Limb (tissue), 2 donors: Measurements from ENCODE around the gene SMCR8.
"Not testable (repeated sequence)": the region's sequence is repeated elsewhere in the genome, so short reads cannot be mapped to it uniquely, and the experiment has no call there.

Experiments used
- DNase-seq, 2 donors: peaks; one replicate each; pipeline ENCODE4 v3.0.0-alpha.2; 2016; ENCODE audit errors: extremely low spot score in 2 of 2

Gene SMCR8, protein sequence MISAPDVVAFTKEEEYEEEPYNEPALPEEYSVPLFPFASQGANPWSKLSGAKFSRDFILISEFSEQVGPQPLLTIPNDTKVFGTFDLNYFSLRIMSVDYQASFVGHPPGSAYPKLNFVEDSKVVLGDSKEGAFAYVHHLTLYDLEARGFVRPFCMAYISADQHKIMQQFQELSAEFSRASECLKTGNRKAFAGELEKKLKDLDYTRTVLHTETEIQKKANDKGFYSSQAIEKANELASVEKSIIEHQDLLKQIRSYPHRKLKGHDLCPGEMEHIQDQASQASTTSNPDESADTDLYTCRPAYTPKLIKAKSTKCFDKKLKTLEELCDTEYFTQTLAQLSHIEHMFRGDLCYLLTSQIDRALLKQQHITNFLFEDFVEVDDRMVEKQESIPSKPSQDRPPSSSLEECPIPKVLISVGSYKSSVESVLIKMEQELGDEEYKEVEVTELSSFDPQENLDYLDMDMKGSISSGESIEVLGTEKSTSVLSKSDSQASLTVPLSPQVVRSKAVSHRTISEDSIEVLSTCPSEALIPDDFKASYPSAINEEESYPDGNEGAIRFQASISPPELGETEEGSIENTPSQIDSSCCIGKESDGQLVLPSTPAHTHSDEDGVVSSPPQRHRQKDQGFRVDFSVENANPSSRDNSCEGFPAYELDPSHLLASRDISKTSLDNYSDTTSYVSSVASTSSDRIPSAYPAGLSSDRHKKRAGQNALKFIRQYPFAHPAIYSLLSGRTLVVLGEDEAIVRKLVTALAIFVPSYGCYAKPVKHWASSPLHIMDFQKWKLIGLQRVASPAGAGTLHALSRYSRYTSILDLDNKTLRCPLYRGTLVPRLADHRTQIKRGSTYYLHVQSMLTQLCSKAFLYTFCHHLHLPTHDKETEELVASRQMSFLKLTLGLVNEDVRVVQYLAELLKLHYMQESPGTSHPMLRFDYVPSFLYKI

DNA sequence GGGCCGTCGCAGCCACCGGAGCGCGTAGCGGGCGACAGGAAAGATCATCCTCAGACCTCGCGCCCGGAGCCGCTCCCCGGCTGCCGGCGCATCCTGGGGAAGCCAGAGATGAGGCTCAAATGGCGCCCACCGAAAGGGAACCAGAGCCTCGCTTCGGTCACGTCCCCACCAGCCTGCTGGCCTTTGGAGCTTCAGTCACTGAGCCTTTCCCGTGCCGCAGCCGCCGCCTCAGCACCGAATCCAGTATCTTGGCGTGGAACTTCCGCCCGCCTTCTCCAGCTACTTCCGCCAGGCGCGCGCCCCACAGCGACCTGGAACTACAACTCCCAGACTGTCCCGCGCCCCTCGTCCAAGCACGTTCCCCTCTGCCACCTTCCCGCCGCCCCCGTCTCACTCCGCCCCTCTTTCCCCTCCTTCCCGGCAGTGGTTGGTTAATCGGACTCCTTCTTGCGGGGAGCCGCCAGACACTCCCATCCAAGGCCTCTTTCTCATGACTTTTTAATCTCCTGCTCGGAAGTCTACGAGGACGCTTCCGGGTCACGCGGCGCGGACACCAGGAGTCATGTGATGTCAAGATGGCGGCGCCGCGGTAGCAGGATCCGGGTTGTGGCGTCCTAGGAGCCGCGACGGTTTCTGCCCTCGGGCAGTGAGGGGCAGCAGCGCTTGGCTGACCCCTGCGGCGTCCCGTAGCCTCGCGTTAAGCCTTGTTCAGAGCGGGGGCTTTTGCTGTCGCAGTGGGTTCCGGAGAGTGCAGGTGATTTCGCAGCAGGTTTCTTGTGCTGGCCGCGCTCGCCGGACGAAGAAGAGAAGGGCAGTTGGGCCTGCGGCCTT, at the start of gene SMCR8, which contains the start of gene TOP3A:
TSS of gene SMCR8 (plus strand) at position 563 of the 831 bp plus-strand sequence. CDS start 497 bp downstream, outside the sequence.
TSS of gene TOP3A (minus strand) at position 264 of the 831 bp plus-strand sequence. CDS start at position 48, 216 bp downstream.
- DNase-seq: peak; percentile 98

DNA sequence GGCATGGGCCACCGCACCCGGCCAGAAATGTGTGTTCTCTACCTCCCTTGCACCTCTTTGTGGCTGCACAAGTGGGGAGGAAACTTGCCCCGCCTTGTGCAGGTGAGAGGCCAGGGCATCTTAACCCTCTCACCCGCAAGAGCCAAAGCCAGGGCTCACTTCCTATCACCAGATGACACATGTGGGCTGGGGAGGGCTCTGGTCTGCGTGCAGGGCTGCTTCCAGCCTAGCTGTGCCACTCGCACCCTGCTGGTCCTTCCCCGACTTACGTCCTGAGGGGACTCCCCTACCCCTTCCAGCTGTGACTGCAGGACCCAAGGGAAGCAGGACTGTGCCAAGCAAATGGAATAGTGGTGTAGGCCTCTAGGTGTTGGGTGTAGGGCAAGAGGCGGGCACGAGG, 47.7 kb upstream of the SMCR8 start:
- no peak for DNase-seq

DNA sequence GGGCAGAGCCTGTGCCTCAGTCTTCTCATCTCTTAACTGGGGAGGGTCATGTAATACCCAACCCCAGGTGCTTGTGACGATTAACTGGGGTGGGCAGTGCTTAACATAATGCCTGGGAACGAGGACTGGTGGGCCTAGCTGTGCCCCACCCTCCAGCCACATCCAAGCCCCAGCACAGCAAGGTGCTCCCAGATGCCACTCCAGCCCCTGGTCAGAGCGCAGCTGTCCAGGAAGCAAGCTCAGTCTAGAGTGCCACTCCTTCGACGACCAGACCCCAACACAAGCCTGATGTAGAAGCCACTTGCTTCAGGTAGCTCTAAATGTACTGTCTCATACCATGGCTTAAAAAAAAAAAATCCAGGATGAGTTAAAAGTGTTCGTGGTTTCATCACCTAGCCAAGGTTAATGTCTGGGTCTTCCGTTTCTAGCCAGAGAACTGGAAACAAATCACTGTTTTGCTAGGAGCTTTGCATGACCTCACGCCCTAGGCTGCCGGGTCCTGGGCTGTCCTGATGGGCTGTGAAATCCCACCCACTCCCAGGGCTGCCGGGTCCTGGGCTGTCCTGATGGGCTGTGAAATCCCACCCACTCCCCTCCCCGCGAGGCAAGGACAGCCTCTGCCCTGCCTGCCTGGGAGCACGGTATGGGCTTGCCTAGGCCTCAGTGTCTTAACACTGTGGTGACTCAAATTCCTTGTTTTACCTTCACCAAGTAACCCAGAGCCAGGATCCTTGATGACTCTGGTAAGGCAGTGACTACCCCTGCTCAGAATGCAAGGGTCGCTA, 47.0 kb upstream of the SMCR8 start:
- no peak for DNase-seq

DNA sequence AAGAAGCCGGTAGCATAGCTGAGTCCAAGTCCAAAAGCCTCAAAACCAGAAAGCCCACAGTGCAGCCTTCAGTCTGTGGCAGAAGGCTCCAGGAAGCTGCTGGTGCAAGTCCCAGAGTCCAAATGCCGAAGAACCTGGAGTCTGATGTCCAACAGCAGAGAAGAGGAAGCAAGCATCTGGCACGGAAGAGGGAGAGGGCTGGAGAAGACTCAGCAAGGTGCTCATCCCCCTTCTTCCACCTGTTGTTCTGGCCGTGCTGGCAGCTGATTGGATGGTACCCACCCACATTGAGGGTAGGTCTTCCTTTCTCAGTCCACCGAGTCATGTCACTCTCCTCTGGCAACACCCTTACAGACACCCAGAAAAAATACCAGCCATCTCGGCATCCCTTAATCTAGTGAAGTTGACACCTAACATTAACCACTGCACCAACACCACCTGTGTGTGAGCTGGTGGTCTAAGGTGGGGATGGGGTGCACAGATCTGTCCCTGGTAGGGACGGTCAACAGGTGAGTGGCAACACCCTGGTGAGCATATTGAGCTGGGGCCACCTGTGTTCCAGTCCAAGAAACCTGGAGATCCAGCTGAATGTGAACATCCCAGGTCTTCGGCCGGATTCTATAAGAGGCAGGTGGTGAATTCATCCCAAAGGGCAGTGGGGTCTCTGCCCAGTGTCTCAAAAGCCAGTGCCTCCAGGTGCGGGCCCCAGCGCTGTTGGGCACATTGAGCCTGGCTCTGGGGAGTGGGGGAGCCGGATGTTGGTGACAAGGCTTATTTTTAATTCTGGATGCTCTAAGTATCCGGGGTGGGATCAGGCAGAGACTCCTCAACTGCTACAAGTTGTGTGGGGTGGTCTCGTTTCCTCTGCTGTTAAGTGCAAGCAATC, 44.8 kb upstream of the SMCR8 start:
- DNase-seq: no peak

DNA sequence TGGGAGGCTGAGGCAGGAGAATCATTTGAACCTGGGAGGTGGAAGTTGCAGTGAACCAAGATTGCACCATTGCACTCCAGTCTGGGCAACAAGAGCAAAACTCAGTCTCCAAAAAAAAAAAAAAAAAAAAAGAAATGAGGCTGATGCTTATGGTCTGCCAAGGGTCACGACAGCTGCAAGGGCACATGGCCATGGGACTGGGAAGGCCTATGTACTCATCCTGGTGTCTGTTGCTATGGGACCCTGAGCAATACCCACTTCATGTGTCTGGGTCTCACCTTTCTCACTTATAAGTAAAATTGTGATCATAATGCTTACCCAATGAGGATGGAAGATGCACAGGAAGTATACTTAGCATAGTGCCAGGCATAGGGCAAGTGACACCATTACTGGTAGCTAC, 38.0 kb upstream of the SMCR8 start:
- DNase-seq: no peak

DNA sequence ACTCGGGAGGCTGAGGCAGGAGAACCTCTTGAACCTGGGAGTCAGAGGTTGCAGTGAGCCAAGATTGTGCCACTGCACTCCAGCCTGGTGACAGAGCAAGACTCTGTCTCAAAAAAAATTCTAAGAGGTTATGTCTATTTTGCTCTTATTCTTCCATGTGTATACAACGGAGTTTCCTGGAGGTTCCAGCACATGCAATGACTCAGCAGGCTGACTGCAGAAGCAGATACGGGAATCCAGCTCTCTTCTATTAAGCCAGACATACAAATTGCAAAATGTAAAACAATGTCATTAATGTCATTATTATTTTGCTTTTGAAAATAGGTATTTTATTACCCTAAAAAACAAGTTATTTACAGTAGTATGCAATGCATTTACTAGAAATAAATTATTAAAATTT, 36.2 kb upstream of the SMCR8 start:
- DNase-seq: no peak

DNA sequence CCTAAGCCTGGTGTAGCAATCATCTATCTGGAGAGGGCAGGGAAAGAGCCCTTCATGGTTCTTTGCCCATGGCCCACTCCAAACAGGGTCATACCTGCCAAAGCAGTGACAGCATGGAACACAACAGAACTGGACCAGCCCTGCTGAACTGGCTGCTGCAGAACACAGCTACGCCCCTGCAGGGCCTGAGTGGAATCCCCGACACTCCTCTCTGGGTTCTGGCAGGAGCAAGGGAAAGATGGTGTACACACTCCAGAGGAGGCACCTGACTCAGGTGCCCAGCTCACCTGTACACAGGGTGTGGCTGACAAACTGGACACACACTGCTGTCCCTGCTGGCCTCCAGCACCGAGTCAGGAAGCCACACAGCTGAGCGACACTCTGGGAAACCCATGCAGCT, 34.8 kb upstream of the SMCR8 start:
- no peak for DNase-seq

DNA sequence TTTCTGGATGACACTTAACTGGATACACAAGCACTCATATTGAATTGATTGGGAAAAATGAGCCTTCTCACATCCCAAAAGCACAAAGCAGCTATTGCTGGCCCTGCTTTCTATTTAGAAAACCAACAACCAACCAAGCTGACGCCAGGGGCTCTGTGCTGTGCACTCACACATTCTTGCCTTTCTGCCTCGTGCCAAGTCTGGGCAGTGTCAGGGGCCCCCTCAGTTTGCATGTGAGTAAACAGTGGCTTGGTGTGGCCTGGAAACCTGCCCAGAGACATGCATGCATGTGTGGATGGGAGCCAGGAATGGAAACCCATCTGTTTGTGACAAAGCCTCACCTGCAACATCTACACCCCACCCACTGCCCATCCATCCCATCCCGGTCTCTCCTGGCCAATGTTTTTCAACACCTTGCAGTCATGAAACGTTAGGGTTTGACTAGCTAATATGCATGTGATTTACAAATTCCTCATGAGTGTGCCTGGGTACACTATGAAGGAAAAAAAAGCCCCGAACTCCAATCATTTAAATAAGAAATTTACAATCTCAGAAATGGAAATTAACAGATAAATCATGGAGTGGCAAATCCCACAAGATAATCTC, 34.2 kb upstream of the SMCR8 start:
- no peak for DNase-seq

DNA sequence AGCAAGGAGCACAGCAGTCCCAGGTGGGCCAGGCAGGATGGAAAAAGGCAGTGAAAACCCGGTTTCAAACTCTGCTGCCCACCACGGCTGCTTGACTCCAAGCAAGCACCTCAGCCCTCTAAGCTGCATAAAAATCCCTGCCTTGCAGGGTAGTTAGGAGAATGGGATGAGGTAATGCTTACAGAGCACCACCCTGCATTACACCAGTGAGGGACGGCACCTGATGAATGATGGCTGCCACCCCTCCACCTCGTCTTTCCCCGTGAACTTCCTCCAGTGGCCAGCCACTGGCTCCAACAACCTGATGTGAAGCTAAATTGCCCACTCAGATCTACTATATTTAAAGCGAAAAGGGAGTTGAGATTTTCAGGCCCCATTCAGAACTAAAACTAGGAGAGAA, 33.3 kb upstream of the SMCR8 start:
- DNase-seq: no peak

DNA sequence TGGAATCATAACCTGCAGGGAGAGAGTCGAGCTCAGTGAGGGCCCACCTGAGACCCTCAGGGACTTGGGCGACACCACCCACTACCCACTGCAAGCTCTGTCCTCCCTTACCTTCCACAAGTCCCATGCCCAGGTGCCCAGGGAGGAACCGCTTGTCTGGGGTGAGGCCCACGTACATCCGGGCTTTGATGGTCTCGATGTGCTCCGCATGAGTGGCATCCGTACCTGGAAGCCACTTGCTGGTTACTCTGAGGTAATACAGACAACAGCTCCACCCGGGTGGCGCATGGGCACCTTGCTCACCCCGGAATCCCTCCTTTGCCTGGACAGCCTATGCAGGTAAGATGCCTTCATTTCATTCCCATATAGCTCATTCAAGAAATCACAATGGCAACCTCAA, 29.8 kb upstream of the SMCR8 start:
- no peak for DNase-seq

DNA sequence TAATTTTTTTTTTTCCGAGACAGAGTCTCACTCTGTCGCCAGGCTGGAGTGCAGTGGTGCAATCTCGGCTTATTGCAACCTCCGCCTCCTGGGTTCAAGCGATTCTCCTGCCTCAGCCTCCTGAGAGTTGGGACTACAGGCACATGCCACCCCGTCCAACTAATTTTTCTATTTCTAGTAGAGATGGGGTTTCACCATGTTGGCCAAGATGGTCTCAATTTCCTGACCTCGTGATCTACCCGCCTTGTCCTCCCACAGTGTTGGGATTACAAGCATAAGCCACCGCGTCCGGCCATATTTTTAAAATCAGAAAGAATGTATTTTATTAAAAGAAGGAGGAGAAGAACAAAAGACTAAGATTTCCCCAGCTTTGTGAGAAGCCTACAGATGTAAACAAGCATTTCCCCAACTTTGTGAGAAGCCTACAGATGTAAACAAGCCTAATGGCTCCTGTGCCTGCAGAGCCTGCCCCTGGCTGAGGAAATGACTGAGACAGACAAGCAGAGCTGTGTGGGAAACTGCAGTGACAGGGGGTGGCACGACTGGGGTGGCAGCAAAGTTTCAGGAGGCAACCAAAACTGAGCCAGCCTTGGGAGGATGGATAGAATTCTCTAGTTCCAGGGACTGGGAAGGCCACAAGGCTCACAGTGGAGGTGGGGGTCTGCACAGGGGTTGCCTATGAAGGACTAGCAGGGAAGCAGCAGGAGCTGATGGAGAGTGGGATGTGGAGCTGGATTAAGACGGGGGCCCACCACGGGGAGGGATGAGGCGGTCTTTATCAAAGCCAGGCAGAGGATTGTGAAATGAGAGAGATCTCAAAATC, 23.2 kb upstream of the SMCR8 start:
- no peak for DNase-seq

DNA sequence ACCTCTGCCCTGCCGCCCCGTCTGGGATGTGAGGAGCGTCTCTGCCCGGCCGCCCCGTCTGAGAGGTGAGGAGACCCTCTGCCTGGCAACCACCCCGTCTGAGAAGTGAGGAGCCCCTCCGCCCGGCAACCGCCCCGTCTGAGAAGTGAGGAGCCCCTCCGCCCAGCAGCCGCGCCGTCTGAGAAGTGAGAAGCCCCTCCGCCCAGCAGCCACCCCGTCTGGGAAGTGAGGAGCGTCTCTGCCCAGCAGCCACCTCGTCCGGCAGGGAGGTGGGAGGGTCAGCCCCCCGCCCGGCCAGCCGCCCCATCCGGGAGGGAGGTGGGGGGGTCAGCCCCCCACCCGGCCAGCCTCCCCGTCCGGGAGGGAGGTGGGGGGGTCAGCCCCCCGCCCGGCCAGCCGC, 17.0 kb upstream of the SMCR8 start:
- not testable (repeated sequence) for DNase-seq

DNA sequence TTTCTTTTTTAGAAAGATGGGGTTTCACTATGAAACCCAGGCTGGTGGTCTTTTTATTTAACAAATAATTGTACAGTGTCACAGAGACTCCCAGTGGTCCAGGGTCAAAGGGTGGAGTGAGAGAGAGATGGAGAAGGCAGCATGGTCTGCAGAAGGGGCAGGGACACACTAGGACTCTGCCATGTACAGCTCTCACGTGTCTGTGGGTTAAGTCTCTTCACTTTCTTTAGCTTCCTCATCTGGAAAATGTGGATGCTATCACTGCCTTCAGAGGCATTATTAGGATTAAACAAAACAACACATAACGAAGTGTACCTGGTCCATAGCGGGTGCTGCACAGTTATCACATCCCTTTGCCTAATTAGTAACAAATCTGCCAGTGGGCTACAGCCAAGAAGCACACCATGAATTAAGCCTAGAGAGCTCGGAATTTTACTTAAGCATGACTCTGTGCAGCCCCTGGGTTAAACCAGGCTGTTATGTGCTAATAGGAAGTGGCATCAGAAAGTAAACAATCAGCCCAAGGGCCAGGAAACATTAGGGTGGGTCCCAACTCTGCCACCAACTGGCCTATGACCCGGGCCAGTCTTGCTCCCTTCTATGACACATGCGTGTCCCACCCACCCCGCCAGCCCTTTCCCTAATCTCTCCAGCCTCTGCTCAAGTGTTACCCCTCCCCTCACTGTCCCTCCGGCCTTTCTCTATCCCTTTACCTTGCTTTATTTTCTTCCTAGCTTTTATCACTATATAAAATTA, 14.2 kb upstream of the SMCR8 start:
- no peak for DNase-seq

DNA sequence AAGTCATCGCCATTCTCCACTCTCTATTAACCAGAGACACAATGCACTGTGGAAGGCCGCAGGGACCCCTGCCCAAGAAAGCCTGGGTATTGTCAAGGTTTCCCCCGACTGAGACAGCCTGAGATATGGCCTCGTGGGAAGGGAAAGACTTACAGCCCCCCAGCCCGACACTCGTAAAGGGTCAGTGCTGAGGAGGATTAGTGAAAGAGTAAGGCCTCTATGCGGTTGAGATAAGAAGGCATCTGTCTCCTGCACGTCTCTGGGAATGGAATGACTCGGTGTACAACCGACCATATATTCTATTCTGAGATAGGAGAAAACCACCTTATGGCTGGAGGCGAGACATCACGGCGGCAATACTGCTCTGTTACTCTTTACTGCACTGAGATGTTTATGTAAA, 11.9 kb upstream of the SMCR8 start:
- not testable (repeated sequence) for DNase-seq

DNA sequence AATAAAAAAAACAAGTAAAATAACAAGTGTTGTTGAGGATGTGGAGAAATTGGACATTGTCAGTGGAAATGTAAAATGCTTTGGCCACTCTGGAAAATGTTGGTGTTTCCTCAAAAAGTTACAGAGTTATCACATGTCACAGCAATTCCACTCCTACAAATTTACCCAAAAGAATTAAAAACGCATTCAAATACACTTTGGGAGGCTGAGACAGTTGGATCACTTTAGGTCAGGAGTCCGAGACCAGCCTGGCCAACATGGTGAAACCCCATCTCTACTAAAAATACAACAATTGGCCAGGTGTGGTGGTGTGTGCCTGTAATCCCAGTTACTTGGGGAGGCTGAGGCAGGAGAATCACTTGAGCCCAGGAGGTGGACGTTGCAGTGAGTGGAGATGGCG, 5.9 kb upstream of the SMCR8 start:
- no peak for DNase-seq

DNA sequence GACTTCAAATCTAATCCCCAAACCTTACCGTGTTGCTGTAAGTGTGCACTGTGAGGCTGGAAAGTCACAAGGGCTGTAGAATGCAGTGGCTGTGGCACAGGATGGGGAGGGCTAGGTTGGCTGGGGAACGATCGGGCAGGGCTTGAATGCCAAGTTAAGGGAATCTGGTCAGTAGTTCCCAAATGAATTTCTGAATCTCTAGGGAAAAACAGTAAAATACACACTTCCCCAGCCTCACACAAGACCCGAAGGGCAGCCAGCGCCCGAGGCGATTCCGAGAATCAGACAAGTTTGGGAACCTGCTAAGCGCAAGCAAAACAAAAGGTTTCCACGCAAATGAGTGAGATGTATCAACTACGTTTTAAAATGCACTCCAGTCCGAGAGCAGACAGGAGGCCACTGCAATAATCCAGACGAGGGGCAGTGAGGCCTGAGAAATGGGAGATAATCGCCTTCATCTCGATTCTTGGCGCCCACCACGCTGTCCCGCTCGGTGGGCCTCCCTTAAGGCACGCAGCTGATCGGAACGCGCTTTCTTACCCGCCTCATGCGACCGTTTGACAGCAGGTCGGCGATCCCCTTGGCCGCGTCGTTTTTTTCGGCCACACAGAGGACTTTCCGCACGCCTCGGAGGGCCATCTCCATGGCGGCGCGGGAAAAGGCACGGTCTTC, 898 bp upstream of the SMCR8 start:
- DNase-seq: peak; percentile 4 to 40

DNA sequence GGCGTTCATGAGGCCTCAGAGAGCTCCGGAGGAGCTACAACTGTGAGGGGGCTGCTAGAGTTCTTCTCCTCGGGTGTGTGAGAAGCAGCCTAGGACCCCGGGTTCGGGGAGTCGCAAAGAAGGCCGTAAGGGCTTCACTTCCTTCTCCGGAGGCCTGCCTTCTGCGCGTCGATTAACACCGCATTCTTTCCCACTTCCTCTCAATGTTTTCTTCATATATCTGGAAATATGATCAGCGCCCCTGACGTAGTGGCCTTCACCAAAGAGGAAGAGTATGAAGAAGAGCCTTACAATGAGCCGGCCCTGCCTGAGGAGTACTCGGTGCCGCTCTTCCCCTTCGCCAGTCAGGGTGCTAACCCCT, 449 bp downstream of the SMCR8 start:
- no peak for DNase-seq
